ENCODE data around the gene DNAI4.
A peak's percentile ranks its signal among the peaks of the same experiment; 100 is the strongest.
"Not testable (repeated sequence)": the region's sequence is repeated elsewhere in the genome, so short reads cannot be mapped to it uniquely, and the experiment has no call there.

Gene DNAI4, protein sequence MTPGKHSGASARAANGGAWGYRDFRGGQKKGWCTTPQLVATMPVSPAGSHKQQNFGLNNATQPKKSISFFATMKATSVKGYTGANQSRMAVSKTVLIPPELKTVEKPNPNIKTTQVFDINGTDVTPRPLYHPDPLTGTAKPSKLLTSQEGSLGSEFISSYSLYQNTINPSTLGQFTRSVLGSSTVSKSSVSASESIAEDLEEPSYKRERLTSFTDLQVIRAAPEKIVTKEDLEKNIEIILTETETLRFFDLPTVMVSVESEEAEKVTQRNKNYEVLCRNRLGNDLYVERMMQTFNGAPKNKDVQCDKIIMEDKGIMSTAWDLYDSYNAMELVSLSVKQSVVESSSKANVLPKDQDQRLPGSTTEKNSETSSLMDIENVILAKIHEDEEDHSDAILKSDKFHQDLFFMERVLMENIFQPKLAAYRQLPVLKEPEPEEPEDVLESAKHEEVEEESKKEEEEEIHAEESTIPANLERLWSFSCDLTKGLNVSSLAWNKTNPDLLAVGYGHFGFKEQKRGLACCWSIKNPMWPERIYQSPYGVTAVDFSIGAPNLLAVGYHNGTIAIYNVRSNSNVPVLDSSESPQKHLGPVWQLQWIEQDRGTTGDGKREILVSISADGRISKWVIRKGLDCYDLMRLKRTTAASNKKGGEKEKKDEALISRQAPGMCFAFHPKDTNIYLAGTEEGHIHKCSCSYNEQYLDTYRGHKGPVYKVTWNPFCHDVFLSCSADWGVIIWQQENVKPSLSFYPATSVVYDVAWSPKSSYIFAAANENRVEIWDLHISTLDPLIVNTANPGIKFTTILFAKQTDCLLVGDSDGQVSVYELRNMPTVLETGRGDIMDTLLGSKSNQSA

DNA sequence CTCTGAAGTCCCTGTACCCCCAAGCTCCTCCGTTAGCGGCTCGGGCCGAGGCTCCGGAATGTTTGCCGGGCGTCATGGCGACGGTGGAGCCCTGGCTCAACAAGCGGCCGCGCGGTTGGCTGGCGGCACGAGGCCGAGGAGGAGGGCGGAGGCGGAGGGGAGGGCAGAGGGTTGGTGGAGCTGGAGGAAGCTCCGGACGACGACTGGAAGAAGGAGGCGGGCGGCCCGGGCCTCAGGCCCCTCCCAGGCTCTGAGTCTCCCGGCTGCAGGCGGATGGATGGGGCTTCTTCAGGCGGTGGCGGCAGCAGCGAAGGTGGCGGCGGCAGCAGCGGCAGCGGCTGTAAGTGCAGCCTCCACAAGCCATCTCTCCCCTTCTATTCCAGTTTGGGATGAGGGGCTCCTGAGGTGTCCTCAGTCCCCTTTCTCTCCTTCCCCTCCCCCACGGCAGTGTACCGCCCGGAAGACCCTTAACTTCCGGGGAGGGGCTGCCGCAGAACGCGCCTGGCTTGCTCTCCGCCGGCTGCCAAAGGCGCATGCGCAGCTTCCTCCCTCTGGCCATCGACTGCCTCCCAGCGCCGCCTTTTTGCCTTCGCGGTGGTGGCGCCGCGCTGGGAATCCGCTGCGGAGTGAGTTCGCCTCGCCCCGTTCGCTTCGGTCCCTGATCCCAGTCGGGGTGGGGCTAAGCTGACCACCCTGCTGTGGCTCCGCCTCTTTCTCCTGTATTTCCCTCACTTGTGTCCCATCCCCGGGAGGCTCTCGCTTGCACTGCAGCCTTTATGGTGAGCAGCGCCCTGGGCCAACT, at the start of gene DNAI4, which contains the start of gene MIER1:
Gene DNAI4 (minus strand): TSS at position 101 of the 802 bp plus-strand sequence. CDS start 25 bp downstream, at position 76.
Gene MIER1 (plus strand): TSS at position 235 of the 802 bp plus-strand sequence. CDS start 39 bp downstream, at position 274.
- DNase-seq: peak; percentile 98

- no peak for DNase-seq
Observed at GRCh38 chr1:66968574-66968973, 43.9 kb upstream of the DNAI4 start.

DNA sequence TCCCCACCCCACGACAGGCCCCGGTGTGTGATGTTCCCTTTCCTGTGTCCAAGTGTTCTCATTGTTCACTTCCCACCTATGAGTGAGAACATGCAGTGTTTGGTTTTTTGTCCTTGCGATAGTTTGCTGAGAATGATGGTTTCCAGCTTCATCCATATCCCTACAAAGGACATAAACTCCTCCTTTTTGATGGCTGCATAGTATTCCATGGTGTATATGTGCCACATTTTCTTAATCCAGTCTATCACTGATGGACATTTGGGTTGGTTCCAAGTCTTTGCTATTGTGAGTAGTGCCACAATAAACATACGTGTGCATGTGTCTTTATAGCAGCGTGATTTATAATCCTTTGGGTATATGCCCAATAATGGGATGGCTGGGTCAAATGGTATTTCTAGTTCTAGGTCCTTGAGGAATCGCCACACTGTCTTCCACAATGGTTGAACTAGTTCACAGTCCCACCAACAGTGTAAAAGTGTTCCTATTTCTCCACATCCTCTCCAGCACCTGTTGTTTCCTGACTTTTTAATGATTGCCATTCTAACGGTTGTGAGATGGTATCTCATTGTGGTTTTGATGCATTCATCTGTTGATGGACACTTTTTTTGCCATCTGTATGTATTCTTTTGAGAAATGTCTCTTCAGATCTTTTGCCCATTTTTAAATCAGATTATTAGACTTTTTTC, 41.7 kb upstream of the DNAI4 start:
- not testable (repeated sequence) for DNase-seq

- no peak for DNase-seq
Observed at GRCh38 chr1:66957938-66958337, 33.3 kb upstream of the DNAI4 start.

- DNase-seq: no peak
Observed at GRCh38 chr1:66954208-66954607, 29.6 kb upstream of the DNAI4 start.

GRCh38 chr1:66951513-66951912, 26.9 kb upstream of the DNAI4 start:
- no peak for DNase-seq

DNA sequence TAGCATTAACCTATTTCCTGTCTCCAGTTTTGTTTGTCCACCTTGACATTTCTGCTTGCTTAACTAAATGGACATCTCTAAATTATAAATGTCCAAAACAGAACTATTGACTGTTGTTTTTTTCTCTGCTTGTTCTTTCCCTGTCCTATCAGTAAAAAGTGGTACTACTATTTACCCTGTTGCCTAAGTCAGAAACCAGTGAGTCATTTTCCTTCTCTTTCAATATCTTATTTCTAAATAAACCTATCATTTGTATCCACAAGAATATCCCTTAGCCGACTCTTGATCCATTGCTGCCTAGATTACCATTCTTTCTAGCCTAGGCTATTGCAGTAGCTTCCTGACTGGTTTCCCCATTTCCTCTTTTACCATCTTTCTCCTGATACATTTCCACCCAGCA, 22.6 kb upstream of the DNAI4 start:
- DNase-seq: no peak

- DNase-seq: no peak
Observed at GRCh38 chr1:66945316-66945715, 20.7 kb upstream of the DNAI4 start.

DNA sequence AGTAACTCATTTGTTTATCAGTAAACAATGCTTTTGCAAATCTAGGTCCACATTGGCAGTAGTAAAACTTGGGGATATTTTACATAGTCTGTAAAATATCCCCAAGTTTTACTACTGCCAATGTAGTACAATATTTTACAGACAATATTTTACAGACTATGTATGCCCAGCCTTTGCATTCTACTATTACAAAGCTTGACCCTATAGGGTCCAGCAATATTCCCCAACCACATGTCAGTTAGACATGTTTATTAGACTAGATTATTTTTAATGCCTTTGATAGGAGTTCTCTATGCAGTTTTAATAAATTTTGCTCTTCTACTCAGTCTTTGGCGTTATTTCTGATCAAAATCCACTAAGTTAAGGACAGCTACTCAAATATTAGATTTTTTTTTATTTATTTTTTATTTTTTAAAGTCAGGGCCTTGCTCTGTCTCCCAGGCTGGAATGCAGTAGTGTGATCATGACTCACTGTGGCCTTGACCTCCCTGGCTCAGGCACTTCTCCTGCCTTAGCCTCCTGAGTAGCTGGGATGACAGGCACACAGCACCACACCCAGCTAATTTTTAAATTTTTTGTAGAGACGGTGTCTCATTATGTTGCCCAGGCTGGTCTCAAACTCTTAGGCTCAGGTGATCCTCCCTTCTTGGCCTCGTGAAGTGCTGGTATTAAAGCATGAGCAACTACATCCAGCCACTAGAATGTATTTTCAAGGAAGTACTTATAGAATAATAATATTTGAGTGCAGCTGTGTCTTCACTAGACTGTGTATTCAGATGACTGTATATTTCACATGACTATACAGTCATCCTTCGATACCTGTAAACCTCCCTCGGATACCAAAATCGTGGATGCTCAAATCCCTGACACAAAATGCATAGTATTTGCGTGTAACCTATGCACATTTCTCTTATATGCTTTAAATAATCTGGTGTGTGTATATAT, 19.9 kb upstream of the DNAI4 start:
- DNase-seq: no peak

- no peak for DNase-seq
Observed at GRCh38 chr1:66943361-66943969, 18.8 kb upstream of the DNAI4 start.

GRCh38 chr1:66940981-66941380, 16.3 kb upstream of the DNAI4 start:
- DNase-seq: no peak

DNA sequence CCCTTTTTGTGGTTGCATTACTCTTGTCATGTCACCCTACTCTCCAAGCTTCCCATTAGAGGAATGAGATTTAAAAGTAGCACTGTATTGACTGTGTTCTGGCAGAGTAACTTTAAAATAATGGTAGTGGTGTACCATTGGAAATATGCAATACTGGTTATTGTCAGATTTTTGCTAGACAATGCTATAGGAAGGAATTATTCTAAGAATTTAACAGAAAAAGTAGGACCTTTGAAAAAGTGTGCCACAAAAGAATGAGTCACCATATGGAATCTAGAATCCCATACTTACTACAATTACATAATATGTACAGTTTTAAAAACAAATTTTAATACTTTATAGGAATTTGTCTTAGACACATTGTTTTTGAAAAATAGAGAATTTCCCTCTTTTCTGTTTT, 14.0 kb upstream of the DNAI4 start:
- no peak for DNase-seq

- no peak for DNase-seq
Observed at GRCh38 chr1:66937529-66938234, 13.0 kb upstream of the DNAI4 start.

- DNase-seq: no peak
Observed at GRCh38 chr1:66933887-66934700, 9.4 kb upstream of the DNAI4 start.

DNA sequence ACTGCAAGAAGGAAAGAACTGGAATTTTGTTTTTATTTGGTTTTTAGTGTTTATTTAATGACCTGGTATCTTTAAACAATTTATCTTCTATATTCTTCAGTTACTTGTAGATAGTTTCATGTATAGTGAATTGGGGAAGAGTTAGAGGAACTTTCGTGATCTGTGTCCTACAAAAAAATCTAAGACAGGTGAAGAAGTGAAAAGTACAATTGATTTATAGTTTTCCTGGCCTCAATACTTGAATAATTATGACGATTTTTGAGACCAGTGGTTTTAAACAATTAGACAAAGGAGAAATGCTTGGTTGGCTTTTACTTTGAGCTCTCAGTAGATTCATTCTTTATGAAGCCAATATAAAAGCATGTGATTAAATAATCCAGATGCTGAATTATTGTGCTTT, 7.6 kb upstream of the DNAI4 start:
- DNase-seq: no peak

GRCh38 chr1:66931590-66931989, 6.9 kb upstream of the DNAI4 start:
- DNase-seq: no peak

GRCh38 chr1:66930823-66931174, 6.1 kb upstream of the DNAI4 start:
- no peak for DNase-seq

- DNase-seq: peak; percentile 92
Observed at GRCh38 chr1:66929999-66930822, 5.6 kb upstream of the DNAI4 start.

DNA sequence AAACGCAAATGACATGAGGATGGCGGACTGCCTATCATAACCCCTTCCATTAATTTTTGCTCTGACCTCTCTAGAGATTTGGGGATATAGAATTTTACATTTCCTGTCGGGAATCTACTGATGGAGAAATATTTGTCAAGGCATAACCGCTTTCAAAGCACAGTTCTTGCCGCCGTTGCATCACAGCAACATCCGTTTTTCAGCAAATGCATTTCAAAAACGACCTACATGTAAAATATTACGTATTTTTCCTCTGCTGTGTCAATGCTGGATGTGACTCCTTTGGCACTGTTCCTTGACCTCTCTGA, 5.0 kb upstream of the DNAI4 start:
- no peak for DNase-seq
